ENCODE measurements around the gene AZU1.

DNA sequence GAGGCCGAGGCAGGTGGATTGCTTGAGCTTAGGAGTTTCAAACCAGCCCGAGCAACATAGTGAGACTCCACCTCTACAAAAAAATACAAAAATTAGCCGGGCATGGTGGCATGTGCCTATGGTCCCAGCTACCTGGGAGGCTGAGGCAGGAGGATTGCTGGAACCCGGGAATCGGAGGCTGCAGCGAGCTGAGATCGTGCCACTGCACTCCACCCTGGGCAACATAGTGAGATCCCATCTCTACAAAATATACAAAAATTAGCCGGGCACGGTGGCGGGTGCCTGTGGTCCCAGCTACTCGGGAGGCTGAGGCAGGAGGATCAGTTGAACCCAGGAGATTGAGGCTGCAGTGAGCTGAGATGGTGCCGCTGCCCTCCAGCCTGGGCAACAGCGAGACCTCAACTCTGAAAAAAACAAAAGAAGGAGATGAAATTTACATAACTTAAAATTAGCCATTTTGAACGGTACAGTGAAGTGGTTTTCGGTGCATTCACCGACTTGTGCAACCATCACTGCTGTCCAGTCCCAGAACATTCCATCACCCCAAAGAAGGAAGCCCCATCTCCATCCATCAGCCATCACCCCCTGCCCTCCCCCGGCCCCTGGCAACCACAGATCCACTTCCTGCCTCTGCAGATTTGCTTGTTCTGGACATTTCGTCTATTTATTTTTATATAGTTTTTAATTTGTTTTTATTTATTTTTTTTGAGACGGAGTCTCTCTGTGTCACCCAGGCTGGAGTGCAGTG, 1.6 kb upstream of the AZU1 start:
- TF ChIP-seq, protein P1, sequence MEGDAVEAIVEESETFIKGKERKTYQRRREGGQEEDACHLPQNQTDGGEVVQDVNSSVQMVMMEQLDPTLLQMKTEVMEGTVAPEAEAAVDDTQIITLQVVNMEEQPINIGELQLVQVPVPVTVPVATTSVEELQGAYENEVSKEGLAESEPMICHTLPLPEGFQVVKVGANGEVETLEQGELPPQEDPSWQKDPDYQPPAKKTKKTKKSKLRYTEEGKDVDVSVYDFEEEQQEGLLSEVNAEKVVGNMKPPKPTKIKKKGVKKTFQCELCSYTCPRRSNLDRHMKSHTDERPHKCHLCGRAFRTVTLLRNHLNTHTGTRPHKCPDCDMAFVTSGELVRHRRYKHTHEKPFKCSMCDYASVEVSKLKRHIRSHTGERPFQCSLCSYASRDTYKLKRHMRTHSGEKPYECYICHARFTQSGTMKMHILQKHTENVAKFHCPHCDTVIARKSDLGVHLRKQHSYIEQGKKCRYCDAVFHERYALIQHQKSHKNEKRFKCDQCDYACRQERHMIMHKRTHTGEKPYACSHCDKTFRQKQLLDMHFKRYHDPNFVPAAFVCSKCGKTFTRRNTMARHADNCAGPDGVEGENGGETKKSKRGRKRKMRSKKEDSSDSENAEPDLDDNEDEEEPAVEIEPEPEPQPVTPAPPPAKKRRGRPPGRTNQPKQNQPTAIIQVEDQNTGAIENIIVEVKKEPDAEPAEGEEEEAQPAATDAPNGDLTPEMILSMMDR (conservative IDR thresholded peaks at IDR 0.05 in 1 of 2, IDR thresholded peaks at IDR 0.05 in 1 of 2; ENCODE audit: extremely low read depth in 1 of 2, insufficient read depth in 1 of 2, low read depth in 1 of 2, low read length in 2 of 2), result no peak
- no peak for TF ChIP-seq EZH2 (IDR thresholded peaks at IDR 0.05; ENCODE audit: borderline replicate concordance, low read length)

Measured in mammary epithelial cell (primary cell).